Stomach (tissue), 9 donors: ENCODE results near the gene POLR3F. TPM values are rescaled to one million over a fixed set of nuclear protein-coding genes. Genes with fewer than 3 reads are reported as not detected.

Experiments used
- DNase-seq, 2 donors: peaks; one replicate each; pipeline versions ENCODE4 v3.0.0 to v3.0.0-alpha.2; 2013 to 2019
- H3K27ac ChIP-seq, 5 donors: fragments of 200-600 bp in 4 of 5; sonication (generic) in 4 of 5; one replicate each; pipeline ENCODE4 v1.5.1; 2013 to 2019; ENCODE audit warnings: mild to moderate bottlenecking in 1 of 5, moderate library complexity in 1 of 5
- H3K27me3 ChIP-seq, 3 donors: fragments of 200-600 bp; sonication (generic); one replicate each; pipeline ENCODE4 v1.5.1; 2017 to 2019; ENCODE audit warnings: mixed run types in 1 of 3
- H3K36me3 ChIP-seq, 4 donors: fragments of 200-600 bp; sonication (generic); 1 replicate in 3 of 4; 2 replicates in 1 of 4; pipeline ENCODE4 v1.5.1; 2016 to 2019
- H3K4me1 ChIP-seq, 4 donors: fragments of 200-600 bp; sonication (generic); one replicate each; pipeline ENCODE4 v1.5.1; 2016 to 2019
- H3K4me3 ChIP-seq, 4 donors: fragments of 200-600 bp; sonication (generic) in 3 of 4; one replicate each; pipeline ENCODE4 v1.5.1; 2016 to 2019; ENCODE audit warnings: mild to moderate bottlenecking in 1 of 4
- H3K9me3 ChIP-seq, 4 donors: fragments of 200-600 bp; sonication (generic); one replicate each; pipeline ENCODE4 v1.5.1; 2016 to 2019
- CTCF ChIP-seq, 7 experiments: fragments of 450-650 bp in 4 of 7; fragments of 200-600 bp in 3 of 7; sonication (generic) in 3 of 7; IDR thresholded peaks; one replicate each; pipeline ENCODE4 v1.5.1; 2016 to 2019; ENCODE audit warnings: antibody characterized with exemption in 7 of 7, control low read depth in 2 of 7, mild to moderate bottlenecking in 1 of 7
- EP300 ChIP-seq: sonication (generic); formaldehyde crosslinking; IDR thresholded peaks from one replicate; pipeline ENCODE4 v1.6.1; 2017; ENCODE audit warnings: antibody characterized with exemption
- POLR2A ChIP-seq, 4 donors: fragments of 450-650 bp; IDR thresholded peaks; one replicate each; pipeline ENCODE4 v1.6.1; 2016; ENCODE audit warnings: antibody characterized with exemption in 4 of 4, control low read depth in 2 of 4, mild to moderate bottlenecking in 1 of 4, moderate library complexity in 1 of 4
- POLR2AphosphoS5 ChIP-seq, 3 donors: sonication (generic); formaldehyde crosslinking; IDR thresholded peaks; one replicate each; pipeline ENCODE4 v1.6.1; 2016; ENCODE audit warnings: antibody characterized with exemption in 3 of 3
- WGBS, 5 donors: extraction: QIAGEN DNeasy Blood & Tissue Kit in 3 of 5; methylation state at CpG; one replicate each; pipeline versions ENCODE4 v1.1.5 to v1.1.7; 2013 to 2018; 5-methylcytosine and 5-hydroxymethylcytosine counted together
- intact Hi-C: fragments of 100-400 bp; cut with DNase I; formaldehyde crosslinking; loops from one replicate; pipeline ENCODE4 v1.15.1; 2023; ENCODE audit warnings: low total_unique reads
- polyA plus RNA-seq, 3 donors: library from polyadenylated mRNA; stranded (reverse); fragments of 200-250 nt; gene quantifications; one replicate each; pipeline ENCODE4 v1.2.3, GENCODE V29; 2013
- total RNA-seq, 5 donors: library from RNA; depleted of rRNA; stranded (reverse); fragments of >200 nt; gene quantifications; one replicate each; pipeline versions ENCODE4 v1.1.0 to v1.2.3, GENCODE V29; 2014 to 2016
- donor health status: healthy with polysubstance abuse.
- donor health status: Bipolar disorder and iron deficiency.
- donor health status: healthy.

Gene POLR3F
- total and polyA plus RNA-seq, 8 donors, result 5.4 to 24.3 (median 9.3) TPM; not detected in 1

GRCh38 chr20:18477218-18477617 lies 10.0 kb downstream of the POLR3F start:
- Histone ChIP-seq H3K4me1 (peaks cover 0 to 4% (median 0%) of the 10 kb centered on the region in 4 donors), H3K27ac (no peak overlapping the region), H3K9me3 (no peaks in the 10 kb centered on the region), H3K27me3 (no peaks in the 10 kb centered on the region), H3K36me3 (peaks cover 27 to 99% (median 97%) of the 10 kb centered on the region in 4 donors), H3K4me3 (no peak overlapping the region)
- TF ChIP-seq POLR2AphosphoS5 (IDR thresholded peaks at IDR 0.05) (no peak), EP300 (no peak), CTCF (IDR thresholded peaks at IDR 0.05) (no peak), POLR2A (IDR thresholded peaks at IDR 0.05) (no peak)
- intact Hi-C loops, result no loop called here
- DNase-seq, result no peak
- 33 to 77% (median 58%) methylated on average over 1 of the region's 1 CpG for WGBS, 5 donors

- intact Hi-C loops, result no loop called here
- H3K27ac ChIP-seq, result no peak overlapping the region
- H3K4me1 ChIP-seq, result peaks cover 0 to 4% (median 0%) of the 10 kb centered on the region in 4 donors
- 81 to 96% (median 92%) methylated on average over 1 of the region's 1 CpG for WGBS, 5 donors
- no peak overlapping the region for H3K4me3 ChIP-seq
- TF ChIP-seq POLR2AphosphoS5 (IDR thresholded peaks at IDR 0.05), result no peak
- no peak for TF ChIP-seq CTCF (IDR thresholded peaks at IDR 0.05)
- TF ChIP-seq EP300, result no peak
- TF ChIP-seq POLR2A (IDR thresholded peaks at IDR 0.05), result no peak
- no peaks in the 10 kb centered on the region for H3K9me3 ChIP-seq
- no peaks in the 10 kb centered on the region for H3K27me3 ChIP-seq
- DNase-seq, result no peak
- H3K36me3 ChIP-seq, result peaks cover 32 to 100% (median 98%) of the 10 kb centered on the region in 4 donors
Observed at GRCh38 chr20:18477821-18478220, 10.6 kb downstream of the POLR3F start.

DNA sequence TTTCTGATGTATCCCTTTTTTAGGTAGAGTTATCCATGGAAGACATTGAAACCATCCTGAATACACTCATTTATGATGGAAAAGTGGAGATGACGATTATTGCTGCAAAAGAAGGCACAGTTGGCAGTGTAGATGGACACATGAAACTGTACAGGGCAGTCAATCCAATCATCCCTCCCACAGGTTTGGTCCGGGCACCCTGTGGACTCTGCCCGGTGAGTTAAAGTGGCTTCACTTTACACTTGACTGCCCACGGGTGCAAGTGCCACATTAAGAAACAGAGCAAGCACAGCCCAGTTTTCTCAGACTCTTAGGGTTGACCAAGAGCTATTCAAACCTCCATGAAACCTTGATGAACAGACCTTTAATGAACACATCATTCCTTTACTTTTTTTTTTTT lies 14.4 kb downstream of the POLR3F start:
- no peaks in the 10 kb centered on the region for H3K9me3 ChIP-seq
- H3K36me3 ChIP-seq, result peaks cover 28 to 98% (median 93%) of the 10 kb centered on the region in 4 donors
- no peak for DNase-seq
- WGBS, 5 donors, result 90 to 96% (median 95%) methylated on average over 4 of the region's 4 CpGs
- H3K27me3 ChIP-seq, result no peaks in the 10 kb centered on the region
- H3K27ac ChIP-seq, result no peak overlapping the region
- intact Hi-C loops, result no loop called here
- H3K4me3 ChIP-seq, result no peak overlapping the region
- TF ChIP-seq CTCF (IDR thresholded peaks at IDR 0.05) (no peak), POLR2A (IDR thresholded peaks at IDR 0.05) (no peak), EP300 (no peak), POLR2AphosphoS5 (IDR thresholded peaks at IDR 0.05) (no peak)
- peaks cover 0 to 4% (median 0%) of the 10 kb centered on the region in 4 donors for H3K4me1 ChIP-seq

DNA sequence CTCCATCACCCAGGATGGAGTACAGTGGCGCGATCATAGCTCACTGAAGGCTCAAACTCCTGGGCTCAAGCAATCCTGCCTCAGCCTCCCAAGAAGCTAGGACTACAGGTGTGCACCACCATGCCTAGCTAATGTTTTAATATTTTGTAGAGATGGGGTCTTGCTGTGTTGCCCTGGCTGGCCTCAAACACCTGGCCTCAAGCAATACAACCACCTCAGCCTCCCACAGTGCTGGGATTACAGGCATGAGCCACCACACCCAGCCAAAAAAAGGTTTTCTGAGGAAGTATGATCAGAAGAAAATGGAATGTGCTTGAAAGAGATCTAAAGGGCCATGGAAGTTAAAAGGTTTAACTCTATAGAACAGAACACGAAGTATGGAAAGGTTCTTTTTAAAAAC lies 21.1 kb downstream of the POLR3F start:
- no peak overlapping the region for H3K4me3 ChIP-seq
- no peak for TF ChIP-seq POLR2A (IDR thresholded peaks at IDR 0.05)
- no peak for TF ChIP-seq POLR2AphosphoS5 (IDR thresholded peaks at IDR 0.05)
- no peak for TF ChIP-seq CTCF (IDR thresholded peaks at IDR 0.05)
- TF ChIP-seq EP300, result no peak
- H3K4me1 ChIP-seq, result no peaks in the 10 kb centered on the region
- no peaks in the 10 kb centered on the region for H3K9me3 ChIP-seq
- WGBS, 5 donors, result 90 to 98% (median 97%) methylated on average over 3 of the region's 3 CpGs
- intact Hi-C loops, result no loop called here
- no peak overlapping the region for H3K27ac ChIP-seq
- no peaks in the 10 kb centered on the region for H3K27me3 ChIP-seq
- DNase-seq, result no peak
- peaks cover 16 to 85% (median 83%) of the 10 kb centered on the region in 4 donors for H3K36me3 ChIP-seq
